AG09319 (cell line): ENCODE data around the gene MTSS2.
A peak's percentile ranks its signal among the peaks of the same experiment; 100 is the strongest.

ENCODE experiments used
- DNase-seq: peaks from one replicate; pipeline ENCODE4 v3.0.0-alpha.2; 2010; ENCODE audit warnings: low read depth; ENCODE audit errors: extremely low read depth
- TF ChIP-seq, protein P1 (sequence below): IDR thresholded peaks from 2 replicates; pipeline ENCODE4 v1.5.1; 2011; ENCODE audit warnings: low read depth, mild to moderate bottlenecking, inconsistent platforms, low read length, moderate library complexity

Gene MTSS2

DNA sequence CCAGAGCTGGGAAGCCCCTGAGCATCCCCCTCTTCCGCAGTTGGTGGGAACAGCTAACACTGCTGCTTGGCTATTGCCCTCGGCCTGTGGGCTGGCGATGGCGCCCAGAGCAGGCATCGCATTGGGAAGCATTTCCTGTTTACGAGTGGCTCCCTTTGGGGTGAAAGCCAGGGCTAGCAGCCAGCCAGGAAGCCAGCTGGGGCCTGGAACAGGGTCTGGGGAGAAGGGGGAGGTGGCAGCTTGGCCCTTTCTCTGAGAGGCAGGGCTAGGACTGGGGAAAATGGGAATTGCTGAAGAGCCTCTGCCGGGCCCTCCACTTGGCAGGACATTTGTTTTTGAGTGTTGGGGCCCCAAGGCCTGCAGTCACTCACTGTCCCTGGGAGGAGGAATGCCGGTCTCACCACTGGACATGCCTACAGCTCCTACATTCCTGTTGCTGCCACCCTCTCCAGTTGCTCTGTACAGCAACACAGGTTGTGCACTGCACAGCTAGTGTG, 2.4 kb upstream of the MTSS2 start:
- TF ChIP-seq, protein P1, sequence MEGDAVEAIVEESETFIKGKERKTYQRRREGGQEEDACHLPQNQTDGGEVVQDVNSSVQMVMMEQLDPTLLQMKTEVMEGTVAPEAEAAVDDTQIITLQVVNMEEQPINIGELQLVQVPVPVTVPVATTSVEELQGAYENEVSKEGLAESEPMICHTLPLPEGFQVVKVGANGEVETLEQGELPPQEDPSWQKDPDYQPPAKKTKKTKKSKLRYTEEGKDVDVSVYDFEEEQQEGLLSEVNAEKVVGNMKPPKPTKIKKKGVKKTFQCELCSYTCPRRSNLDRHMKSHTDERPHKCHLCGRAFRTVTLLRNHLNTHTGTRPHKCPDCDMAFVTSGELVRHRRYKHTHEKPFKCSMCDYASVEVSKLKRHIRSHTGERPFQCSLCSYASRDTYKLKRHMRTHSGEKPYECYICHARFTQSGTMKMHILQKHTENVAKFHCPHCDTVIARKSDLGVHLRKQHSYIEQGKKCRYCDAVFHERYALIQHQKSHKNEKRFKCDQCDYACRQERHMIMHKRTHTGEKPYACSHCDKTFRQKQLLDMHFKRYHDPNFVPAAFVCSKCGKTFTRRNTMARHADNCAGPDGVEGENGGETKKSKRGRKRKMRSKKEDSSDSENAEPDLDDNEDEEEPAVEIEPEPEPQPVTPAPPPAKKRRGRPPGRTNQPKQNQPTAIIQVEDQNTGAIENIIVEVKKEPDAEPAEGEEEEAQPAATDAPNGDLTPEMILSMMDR, result no peak

DNA sequence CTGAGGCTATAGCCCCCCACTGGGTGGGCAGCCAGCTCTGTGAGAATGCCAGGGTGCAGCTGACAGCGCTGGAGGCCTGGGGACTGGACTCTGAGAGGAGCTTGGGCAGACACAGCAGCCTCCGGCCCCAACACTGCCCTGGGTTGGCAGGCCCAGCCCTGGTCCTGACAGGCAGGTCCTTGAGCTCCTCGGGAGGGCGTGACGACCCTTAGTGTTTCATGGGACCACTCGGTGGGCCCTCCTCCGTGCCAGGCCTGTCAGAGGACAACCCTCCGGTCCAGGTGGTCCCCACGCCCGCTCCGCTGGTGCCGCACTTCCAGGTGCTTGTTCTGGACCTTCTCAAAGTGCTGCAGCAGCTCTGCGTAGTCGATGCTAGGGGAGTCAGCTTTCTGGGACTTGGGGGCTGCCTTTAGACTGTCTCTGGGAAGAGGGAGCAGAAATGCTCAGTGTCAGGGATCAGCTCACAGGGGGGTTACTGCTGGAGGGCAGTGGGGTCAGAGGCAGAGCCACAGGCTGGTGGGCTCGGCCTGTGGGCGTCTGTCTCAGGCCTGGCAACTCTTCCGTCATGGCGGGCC, 1.9 kb upstream of the MTSS2 start:
- TF ChIP-seq, protein P1, result no peak
- DNase-seq, result no peak

More for the DNA sequence above, 2.4 kb upstream of the MTSS2 start:
- peak; percentile 54 for DNase-seq

DNA sequence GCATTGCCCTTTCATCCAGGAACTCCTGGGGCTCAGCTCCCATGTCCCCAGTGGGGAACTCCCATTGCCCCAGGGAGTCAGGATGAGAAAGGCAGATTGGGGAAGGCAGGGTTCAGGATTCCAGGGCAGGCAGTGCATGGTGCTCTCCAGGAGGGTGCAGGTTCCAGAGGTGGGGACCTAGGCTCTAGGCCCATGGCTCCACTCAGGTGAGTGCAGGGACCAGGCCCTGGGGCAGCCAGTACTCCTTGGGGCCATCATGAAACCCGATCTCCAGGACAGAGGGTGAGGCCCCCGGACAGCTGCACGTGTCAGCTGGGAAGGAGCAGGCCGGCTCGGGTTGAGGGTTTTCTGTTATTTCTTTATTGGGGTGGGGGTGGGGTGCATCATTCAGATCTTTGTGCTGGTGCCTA, 1.3 kb upstream of the MTSS2 start:
- no peak for DNase-seq
- TF ChIP-seq, protein P1, result no peak

DNA sequence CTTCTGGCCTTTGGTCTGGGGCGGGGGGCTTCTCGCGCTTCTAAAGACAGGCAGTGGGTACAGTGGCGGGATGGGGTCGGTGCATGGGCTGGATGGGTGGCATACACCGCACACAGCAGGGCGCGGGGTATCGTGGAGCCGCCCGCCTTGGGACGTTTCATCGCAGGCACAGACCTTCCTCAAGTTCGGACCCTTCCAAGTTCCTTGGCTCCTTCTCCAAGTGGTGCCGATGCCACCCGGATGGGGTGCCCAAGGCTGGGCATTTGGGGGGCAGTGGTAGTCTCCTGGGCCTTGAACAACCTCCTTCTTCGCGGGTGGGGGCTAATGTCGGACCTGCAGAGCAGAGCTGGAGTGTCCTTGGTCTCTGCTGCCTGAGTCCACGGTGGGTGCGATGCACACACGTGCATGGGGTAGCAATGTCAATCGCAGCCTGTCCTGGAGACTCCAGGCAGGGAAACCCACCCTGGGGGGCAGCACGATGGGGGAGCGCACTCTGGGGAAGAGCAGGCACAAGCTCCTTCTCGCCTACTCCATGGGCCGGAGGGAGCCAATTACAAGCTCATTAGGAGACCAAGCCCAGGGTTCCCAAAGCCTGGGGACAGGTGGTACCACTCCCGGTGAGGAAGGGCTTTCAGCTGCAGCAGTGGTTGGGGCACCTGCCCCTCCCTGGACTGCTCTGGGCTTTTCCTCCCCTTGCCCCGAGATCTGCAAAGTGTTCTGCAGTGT, 686 bp upstream of the MTSS2 start:
- TF ChIP-seq, protein P1, result no peak
- DNase-seq, result no peak

DNA sequence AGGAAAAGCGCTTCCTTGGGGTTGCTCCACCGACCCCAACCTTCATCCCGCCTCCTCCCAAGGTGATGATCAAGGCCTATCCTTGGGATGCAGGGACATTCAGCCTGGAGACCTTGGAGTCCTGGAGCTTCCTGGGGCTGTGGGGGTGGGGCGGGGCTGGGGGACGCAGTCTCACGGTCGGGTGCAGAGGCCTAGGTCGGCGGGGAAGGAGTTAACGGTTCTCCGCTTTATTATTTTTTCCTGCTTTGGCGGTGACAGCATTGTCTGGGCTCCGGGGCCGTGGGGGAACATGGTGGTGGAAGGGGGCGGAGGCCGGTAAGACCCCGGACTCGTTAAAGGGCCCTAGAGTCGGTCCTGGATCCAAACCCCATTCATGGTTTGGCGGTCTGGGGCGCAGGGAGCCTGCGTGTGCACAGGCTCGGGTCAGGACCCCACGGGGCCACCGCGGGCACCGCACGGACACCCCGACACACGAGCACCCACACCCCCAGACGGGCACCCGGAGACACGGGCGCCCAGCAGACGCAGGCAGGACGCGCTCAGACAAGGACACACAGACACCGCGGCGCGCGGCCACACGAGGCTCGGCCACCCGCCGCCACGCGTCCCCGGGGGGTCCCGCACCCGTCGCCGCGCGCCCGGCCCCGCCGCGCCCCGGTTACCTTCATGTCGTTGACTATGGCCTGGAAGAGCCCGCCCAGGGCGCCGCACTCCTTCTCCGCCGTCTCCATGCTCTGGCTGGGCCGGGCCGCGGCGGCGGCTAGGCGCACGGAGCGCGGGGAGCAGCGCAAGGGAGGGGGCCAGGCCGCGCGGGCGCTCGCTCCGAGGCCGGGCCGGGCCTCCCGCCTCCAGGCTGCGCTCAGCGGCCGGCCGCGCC, 554 bp downstream of the MTSS2 start:
- TF ChIP-seq, protein P1, result no peak
- no peak for DNase-seq

DNA sequence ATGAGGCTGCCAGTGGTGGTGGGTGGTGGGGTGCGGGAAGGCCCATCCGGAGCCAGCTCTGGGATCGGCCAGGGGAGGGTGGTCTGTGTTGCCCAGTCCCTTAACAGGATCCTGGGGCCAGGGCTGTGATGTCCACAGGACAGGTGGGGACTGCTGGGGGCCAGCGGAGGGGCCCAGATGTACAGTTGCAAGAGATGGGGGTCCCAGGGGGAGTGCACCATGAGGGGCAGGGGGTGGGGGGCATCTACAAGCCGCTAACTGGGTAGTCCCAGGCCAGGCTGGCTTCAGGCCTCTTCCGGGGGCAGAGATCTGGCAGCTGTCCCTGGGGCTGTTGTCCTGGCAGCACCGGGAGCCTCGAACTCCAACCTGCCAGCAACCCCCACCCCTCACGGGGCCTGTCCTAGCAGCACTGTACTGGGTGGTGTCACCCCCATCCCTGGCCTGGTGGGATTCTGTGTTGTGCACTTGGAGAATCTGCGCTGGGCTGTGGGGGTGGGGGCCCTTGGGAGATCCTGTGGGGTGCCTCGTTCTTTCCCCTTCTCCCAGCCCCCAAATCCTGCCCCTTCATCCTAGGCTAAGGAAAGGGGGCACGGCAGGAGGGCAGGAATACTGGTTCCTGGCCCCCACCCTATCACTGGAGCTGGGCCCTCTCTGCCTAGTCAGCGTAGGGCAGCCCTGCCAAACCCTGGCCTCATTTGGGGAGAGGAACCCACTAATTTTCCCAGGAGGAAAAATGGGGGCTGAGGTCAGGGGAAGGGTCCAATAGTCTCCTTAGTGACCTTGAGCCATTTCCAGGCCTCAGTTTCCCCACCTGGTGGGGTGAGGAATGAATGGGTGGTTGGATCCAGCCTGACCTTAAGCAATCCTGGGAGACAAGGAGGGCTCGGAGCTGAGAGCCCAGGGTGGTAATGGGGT, 1.4 kb downstream of the MTSS2 start:
- TF ChIP-seq, protein P1, result no peak
- no peak for DNase-seq
